Neural cell (in vitro differentiated cells): ENCODE measurements around the gene FOXP2. TPM values are rescaled to one million over a fixed set of nuclear protein-coding genes. Genes with fewer than 3 reads are reported as not detected.

Experiments used
- H2AFZ ChIP-seq: fragments of 200-600, 300-800 bp; sonication (generic), shearing (Covaris generic); 2 replicates; pipeline ENCODE4 v1.6.0; 2014; ENCODE audit warnings: low read depth, mild to moderate bottlenecking, antibody characterized with exemption, low read length, moderate library complexity
- H3F3A ChIP-seq: fragments of 200-600 bp; shearing (Covaris generic); 2 replicates; pipeline ENCODE4 v1.6.1; 2016; ENCODE audit warnings: mild to moderate bottlenecking, moderate library complexity, mixed read lengths, antibody characterized with exemption, low read length; ENCODE audit not compliant: insufficient read depth, poor library complexity, severe bottlenecking
- H3K27ac ChIP-seq: fragments of 200-600, 300-800 bp; sonication (generic), shearing (Covaris generic); 2 replicates; pipeline ENCODE4 v1.5.1; 2014; ENCODE audit warnings: mild to moderate bottlenecking, low read length, moderate library complexity
- H3K27me3 ChIP-seq: fragments of 300-800, 200-600 bp; sonication (generic), shearing (Covaris generic); 2 replicates; pipeline ENCODE4 v1.6.0; 2014; ENCODE audit warnings: mild to moderate bottlenecking, low read depth, low read length, moderate library complexity; ENCODE audit not compliant: insufficient read depth
- H3K36me3 ChIP-seq: fragments of 300-800, 200-600 bp; sonication (generic), shearing (Covaris generic); 2 replicates; pipeline ENCODE4 v1.5.1; 2014; ENCODE audit warnings: mild to moderate bottlenecking, antibody characterized with exemption, low read length, moderate library complexity; ENCODE audit not compliant: insufficient read depth
- H3K4me2 ChIP-seq: fragments of 300-800, 200-600 bp; sonication (generic), shearing (Covaris generic); 2 replicates; pipeline ENCODE4 v1.6.0; 2014; ENCODE audit warnings: mild to moderate bottlenecking, low read length
- H3K4me3 ChIP-seq: fragments of 300-800, 200-600 bp; sonication (generic), shearing (Covaris generic); 2 replicates; pipeline ENCODE4 v1.5.1; 2014; ENCODE audit warnings: mild to moderate bottlenecking, low read length, moderate library complexity
- H3K79me2 ChIP-seq: fragments of 200-600 bp; shearing (Covaris generic); replicated peaks from 2 replicates; pipeline ENCODE4 v1.6.0; 2014; ENCODE audit warnings: mild to moderate bottlenecking, low read length, moderate library complexity; ENCODE audit not compliant: insufficient read depth
- H3K9ac ChIP-seq: fragments of 300-800, 200-600 bp; sonication (generic), shearing (Covaris generic); 2 replicates; pipeline ENCODE4 v1.6.1; 2016; ENCODE audit warnings: mild to moderate bottlenecking, low read length, mixed read lengths
- H3K9me2 ChIP-seq: fragments of 200-600 bp; shearing (Covaris generic); 2 replicates; pipeline ENCODE4 v1.6.1; 2016; ENCODE audit warnings: mild to moderate bottlenecking, low read length, mixed read lengths; ENCODE audit not compliant: insufficient read depth
- H3K9me3 ChIP-seq: fragments of 200-600, 300-800 bp; sonication (generic), shearing (Covaris generic); 2 replicates; pipeline ENCODE4 v1.6.1; 2016; ENCODE audit warnings: mild to moderate bottlenecking, mixed run types, low read length, moderate library complexity, mixed read lengths
- H4K20me1 ChIP-seq: fragments of 200-600 bp; shearing (Covaris generic); 2 replicates; pipeline ENCODE4 v1.6.1; 2016; ENCODE audit warnings: mild to moderate bottlenecking, mixed run types; ENCODE audit not compliant: insufficient read depth
- CTCF ChIP-seq: fragments of 450-650 bp; IDR thresholded peaks from 2 replicates; pipeline ENCODE4 v1.5.1; 2014; ENCODE audit warnings: antibody characterized with exemption, mild to moderate bottlenecking, moderate library complexity; ENCODE audit not compliant: poor library complexity, severe bottlenecking
- EP300 ChIP-seq: fragments of 450-650 bp; conservative IDR thresholded peaks from 2 replicates; pipeline ENCODE4 v1.6.1; 2014; ENCODE audit warnings: antibody characterized with exemption, mild to moderate bottlenecking, moderate library complexity; ENCODE audit not compliant: poor library complexity, severe bottlenecking
- EZH2 ChIP-seq: fragments of 200-600, 300-800 bp; shearing (Covaris generic), sonication (generic); IDR thresholded peaks from 2 replicates; pipeline ENCODE4 v1.6.1; 2014; ENCODE audit warnings: antibody characterized with exemption, low read length, borderline replicate concordance, mild to moderate bottlenecking; ENCODE audit not compliant: insufficient read depth, poor library complexity, severe bottlenecking
- MXI1 ChIP-seq: fragments of 450-650 bp; conservative IDR thresholded peaks from 2 replicates; pipeline ENCODE4 v1.6.1; 2014; ENCODE audit warnings: antibody characterized with exemption, mild to moderate bottlenecking; ENCODE audit not compliant: poor library complexity, severe bottlenecking
- POLR2AphosphoS5 ChIP-seq: IDR thresholded peaks from 2 replicates; pipeline ENCODE4 v1.6.1; 2012
- RAD21 ChIP-seq: fragments of 450-650 bp; conservative IDR thresholded peaks from 2 replicates; pipeline ENCODE4 v1.6.1; 2014; ENCODE audit warnings: antibody characterized with exemption, mild to moderate bottlenecking, moderate library complexity
- REST ChIP-seq: IDR thresholded peaks from 2 replicates; pipeline ENCODE4 v1.6.1; 2012; ENCODE audit warnings: borderline replicate concordance
- SMC3 ChIP-seq: fragments of 450-650 bp; conservative IDR thresholded peaks from 2 replicates; pipeline ENCODE4 v1.6.1; 2014; ENCODE audit warnings: antibody characterized with exemption, mild to moderate bottlenecking, moderate library complexity; ENCODE audit not compliant: poor library complexity
- TAF1 ChIP-seq: IDR thresholded peaks from 2 replicates; pipeline ENCODE4 v1.6.1; 2012; ENCODE audit warnings: low read depth
- polyA plus RNA-seq: library from polyadenylated mRNA; depleted of rRNA; stranded (reverse); fragments of >200 nt; gene quantifications from 2 replicates; pipeline ENCODE4 v1.2.3, GENCODE V29; 2014

Gene FOXP2
- polyA plus RNA-seq, 1 donor from 2014 or later, result 51.3 TPM

DNA sequence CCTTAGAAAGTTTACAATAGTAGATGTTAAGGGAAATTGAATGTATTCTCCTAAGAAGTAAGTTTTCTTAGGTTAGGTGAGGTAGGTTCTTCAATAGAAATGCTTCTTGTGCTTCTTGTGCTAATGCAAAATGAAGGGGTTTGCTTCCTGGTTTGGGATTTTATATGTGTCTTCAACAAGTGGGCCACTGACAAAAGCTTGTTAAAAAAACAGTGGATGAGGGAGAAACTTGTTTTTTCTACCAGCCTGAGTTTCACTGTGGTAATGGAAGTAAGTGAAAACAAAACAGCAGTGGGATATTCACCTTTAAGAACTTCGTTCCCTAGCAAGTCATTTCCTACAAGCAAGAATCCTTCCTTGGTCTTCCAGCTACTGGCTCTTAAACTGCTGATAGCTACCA is 107.5 kb downstream of the FOXP2 start:
- Histone ChIP-seq H3K9ac (no peak overlapping the region), H3F3A (no peaks in the 10 kb centered on the region), H3K4me2 (no peak overlapping the region), H3K4me3 (no peak overlapping the region), H2AFZ (no peak overlapping the region), H3K9me3 (no peaks in the 10 kb centered on the region), H3K27me3 (no peaks in the 10 kb centered on the region), H4K20me1 (no peaks in the 10 kb centered on the region), H3K36me3 (no peaks in the 10 kb centered on the region), H3K79me2 (no peaks in the 10 kb centered on the region), H3K9me2 (no peaks in the 10 kb centered on the region), H3K27ac (no peak overlapping the region)
- TF ChIP-seq POLR2AphosphoS5 (no peak), CTCF (no peak), TAF1 (no peak), MXI1 (no peak), REST (no peak), EZH2 (no peak), RAD21 (no peak), EP300 (no peak), SMC3 (no peak)

- no peak overlapping the region for H2AFZ ChIP-seq
- no peak overlapping the region for H3K9ac ChIP-seq
- H3K9me2 ChIP-seq, result no peaks in the 10 kb centered on the region
- H3K79me2 ChIP-seq, result no peaks in the 10 kb centered on the region
- no peaks in the 10 kb centered on the region for H3K36me3 ChIP-seq
- no peak overlapping the region for H3K27ac ChIP-seq
- no peak overlapping the region for H3K4me2 ChIP-seq
- TF ChIP-seq EP300 (no peak), MXI1 (no peak), TAF1 (no peak), SMC3 (no peak), POLR2AphosphoS5 (no peak)
- no peaks in the 10 kb centered on the region for H3F3A ChIP-seq
- no peaks in the 10 kb centered on the region for H4K20me1 ChIP-seq
- H3K27me3 ChIP-seq, result no peaks in the 10 kb centered on the region
- H3K9me3 ChIP-seq, result no peaks in the 10 kb centered on the region
- no peak overlapping the region for H3K4me3 ChIP-seq
Observed at GRCh38 chr7:114527589-114527988, 113.0 kb downstream of the FOXP2 start.
